GM21526 (cell line): ENCODE data around the gene CIAPIN1.

Experiments
- ATAC-seq: cut with Tn5 transposase; IDR thresholded peaks from one replicate; pipeline ENCODE4 v1.9.1; 2021; ENCODE audit warnings: moderate library complexity; ENCODE audit not compliant: unreplicated experiment, low FRiP score

Gene CIAPIN1

GRCh38 chr16:57384248-57385070 is 62.7 kb downstream of the CIAPIN1 start:
- no peak for ATAC-seq

GRCh38 chr16:57383276-57384247 is 63.6 kb downstream of the CIAPIN1 start:
- no peak for ATAC-seq

- no peak for ATAC-seq
Measured at GRCh38 chr16:57382535-57383275, 64.5 kb downstream of the CIAPIN1 start.

GRCh38 chr16:57381791-57382534 is 65.2 kb downstream of the CIAPIN1 start:
- ATAC-seq: no peak

GRCh38 chr16:57380671-57381462 is 66.3 kb downstream of the CIAPIN1 start:
- ATAC-seq: no peak

- no peak for ATAC-seq
Measured at GRCh38 chr16:57379579-57379978, 67.6 kb downstream of the CIAPIN1 start.
